HFFc6 (cell line): ENCODE measurements around the gene THSD4. TPM values are rescaled to one million over a fixed set of nuclear protein-coding genes. Genes with fewer than 3 reads are reported as not detected.

Experiments
- DNase-seq: peaks from one replicate; pipeline ENCODE4 v3.0.0-alpha.2; 2018
- H3K27ac Mint-ChIP-seq: 2 replicates; pipeline ENCODE4 v1.8.0; 2020; ENCODE audit warnings: mild to moderate bottlenecking, mixed read lengths
- H3K27me3 Mint-ChIP-seq: 2 replicates; pipeline ENCODE4 v1.8.0; 2021; ENCODE audit warnings: mild to moderate bottlenecking, moderate library complexity, mixed read lengths; ENCODE audit not compliant: insufficient read depth
- H3K36me3 Mint-ChIP-seq: 2 replicates; pipeline ENCODE4 v1.8.0; 2021; ENCODE audit warnings: low read depth, mixed read lengths
- H3K4me1 Mint-ChIP-seq: 2 replicates; pipeline ENCODE4 v1.8.0; 2020; ENCODE audit warnings: low read depth, mixed read lengths
- H3K4me3 Mint-ChIP-seq: 2 replicates; pipeline ENCODE4 v1.8.0; 2020; ENCODE audit warnings: mild to moderate bottlenecking, moderate library complexity, mixed read lengths
- H3K9me3 Mint-ChIP-seq: 2 replicates; pipeline ENCODE4 v1.8.0; 2020; ENCODE audit warnings: mild to moderate bottlenecking, mixed read lengths
- CTCF ChIP-seq: fragments of 200-600 bp; sonication (generic); IDR thresholded peaks from 2 replicates; pipeline ENCODE4 v1.5.0; 2021; ENCODE audit warnings: antibody characterized with exemption, mild to moderate bottlenecking
- total RNA-seq, 6 experiments: library from RNA; stranded (reverse); fragmentation: NEBNext Ultra II Directional; extraction: Animal tissue kit (Norgen Biotek cat#: 25700); gene quantifications; 2 replicates in 1 of 6; 3 replicates in 5 of 6; pipeline ENCODE4 v1.2.3, GENCODE V29; 2021

The THSD4 gene
- total RNA-seq, 6 experiments from 2014 or later: 32.7 to 39.1 (median 36.4) TPM

- no peaks in the 10 kb centered on the region for H3K27me3 Mint-ChIP-seq
- no peak for TF ChIP-seq CTCF
- H3K9me3 Mint-ChIP-seq: no peaks in the 10 kb centered on the region
- no peak overlapping the region for H3K4me3 Mint-ChIP-seq
- no peak for DNase-seq
- H3K27ac Mint-ChIP-seq: no peak overlapping the region
- 0 out of 2 replicates have a peak, but pooled peaks cover 7% of the 10 kb centered on the region for H3K4me1 Mint-ChIP-seq
- peaks cover 37% of the 10 kb centered on the region for H3K36me3 Mint-ChIP-seq
Measured at GRCh38 chr15:71349736-71350526, 234.7 kb downstream of the THSD4 start.

GRCh38 chr15:71350622-71351378 is 235.5 kb downstream of the THSD4 start:
- DNase-seq: no peak
- H3K27me3 Mint-ChIP-seq: no peaks in the 10 kb centered on the region
- H3K9me3 Mint-ChIP-seq: no peaks in the 10 kb centered on the region
- H3K4me3 Mint-ChIP-seq: no peak overlapping the region
- H3K27ac Mint-ChIP-seq: no peak overlapping the region
- 0 out of 2 replicates have a peak, but pooled peaks cover 7% of the 10 kb centered on the region for H3K4me1 Mint-ChIP-seq
- no peak for TF ChIP-seq CTCF
- H3K36me3 Mint-ChIP-seq: peaks cover 36% of the 10 kb centered on the region

- TF ChIP-seq CTCF: no peak
- H3K36me3 Mint-ChIP-seq: peaks cover 35% of the 10 kb centered on the region
- no peak for DNase-seq
- 0 out of 2 replicates have a peak, but pooled peaks cover 2% of the 10 kb centered on the region for H3K27me3 Mint-ChIP-seq
- H3K4me1 Mint-ChIP-seq: 0 out of 2 replicates have a peak, but pooled peaks cover 7% of the 10 kb centered on the region
- H3K27ac Mint-ChIP-seq: no peak overlapping the region
- no peak overlapping the region for H3K4me3 Mint-ChIP-seq
- no peaks in the 10 kb centered on the region for H3K9me3 Mint-ChIP-seq
Measured at GRCh38 chr15:71352125-71352524, 236.9 kb downstream of the THSD4 start.

GRCh38 chr15:71352765-71353164 is 237.5 kb downstream of the THSD4 start:
- H3K27me3 Mint-ChIP-seq: 0 out of 2 replicates have a peak, but pooled peaks cover 2% of the 10 kb centered on the region
- no peaks in the 10 kb centered on the region for H3K9me3 Mint-ChIP-seq
- no peak overlapping the region for H3K4me3 Mint-ChIP-seq
- peaks cover 30% of the 10 kb centered on the region for H3K36me3 Mint-ChIP-seq
- H3K27ac Mint-ChIP-seq: no peak overlapping the region
- DNase-seq: no peak
- no peak for TF ChIP-seq CTCF
- 0 out of 2 replicates have a peak, but pooled peaks cover 7% of the 10 kb centered on the region for H3K4me1 Mint-ChIP-seq

- H3K9me3 Mint-ChIP-seq: no peaks in the 10 kb centered on the region
- H3K27me3 Mint-ChIP-seq: 0 out of 2 replicates have a peak, but pooled peaks cover 2% of the 10 kb centered on the region
- H3K4me3 Mint-ChIP-seq: no peak overlapping the region
- 0 out of 2 replicates have a peak, but pooled peaks cover 7% of the 10 kb centered on the region for H3K4me1 Mint-ChIP-seq
- peaks cover 26% of the 10 kb centered on the region for H3K36me3 Mint-ChIP-seq
- no peak for TF ChIP-seq CTCF
- no peak overlapping the region for H3K27ac Mint-ChIP-seq
- DNase-seq: no peak
Measured at GRCh38 chr15:71353171-71353570, 237.9 kb downstream of the THSD4 start.
